ENCODE data around the gene STOML3.

The STOML3 gene, protein sequence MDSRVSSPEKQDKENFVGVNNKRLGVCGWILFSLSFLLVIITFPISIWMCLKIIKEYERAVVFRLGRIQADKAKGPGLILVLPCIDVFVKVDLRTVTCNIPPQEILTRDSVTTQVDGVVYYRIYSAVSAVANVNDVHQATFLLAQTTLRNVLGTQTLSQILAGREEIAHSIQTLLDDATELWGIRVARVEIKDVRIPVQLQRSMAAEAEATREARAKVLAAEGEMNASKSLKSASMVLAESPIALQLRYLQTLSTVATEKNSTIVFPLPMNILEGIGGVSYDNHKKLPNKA

GRCh38 chr13:38990693-38991092 is at the start of gene STOML3:
STOML3 (minus strand) TSS chr13:38990831; CDS start chr13:38990721, 110 bp downstream.
- no peak for DNase-seq (ENCODE audit: low read depth, low spot score)
- TF ChIP-seq CTCF (IDR thresholded peaks at IDR 0.05; ENCODE audit: insufficient read depth, low read length, missing control alignments), result no peak
- no peak within 1 kb of the TSS for H3K4me3 ChIP-seq (ENCODE audit: low read depth, low read length)
- ChIA-PET CTCF (no interaction called here), POLR2A (no interaction called here)

DNA sequence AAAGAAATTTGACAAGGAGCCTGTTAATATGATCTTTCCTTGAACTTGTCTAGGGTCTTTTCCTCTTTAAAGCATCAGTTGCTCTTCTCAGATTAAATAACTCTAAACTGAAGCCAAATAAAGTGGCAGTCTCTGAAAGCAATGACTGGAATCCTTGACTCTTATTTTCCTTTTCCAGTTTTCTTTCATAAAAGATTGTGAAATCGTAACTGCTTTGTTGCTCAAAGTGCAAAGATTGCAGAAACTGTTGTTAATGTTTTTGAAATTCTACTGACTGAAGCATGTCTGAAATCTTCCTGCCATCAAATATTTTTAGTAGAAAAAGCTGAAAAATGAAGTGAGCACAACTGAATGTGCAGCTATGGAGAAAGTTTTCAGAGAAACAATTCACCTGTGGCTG is 49.6 kb upstream of the STOML3 start:
- TF ChIP-seq CTCF (IDR thresholded peaks at IDR 0.05; ENCODE audit: insufficient read depth, low read length, missing control alignments), result no peak
- ChIA-PET CTCF (no interaction called here), POLR2A (no interaction called here)
- no peak for DNase-seq (ENCODE audit: low read depth, low spot score)
- H3K4me3 ChIP-seq (ENCODE audit: low read depth, low read length), result no peak overlapping the region

DNA sequence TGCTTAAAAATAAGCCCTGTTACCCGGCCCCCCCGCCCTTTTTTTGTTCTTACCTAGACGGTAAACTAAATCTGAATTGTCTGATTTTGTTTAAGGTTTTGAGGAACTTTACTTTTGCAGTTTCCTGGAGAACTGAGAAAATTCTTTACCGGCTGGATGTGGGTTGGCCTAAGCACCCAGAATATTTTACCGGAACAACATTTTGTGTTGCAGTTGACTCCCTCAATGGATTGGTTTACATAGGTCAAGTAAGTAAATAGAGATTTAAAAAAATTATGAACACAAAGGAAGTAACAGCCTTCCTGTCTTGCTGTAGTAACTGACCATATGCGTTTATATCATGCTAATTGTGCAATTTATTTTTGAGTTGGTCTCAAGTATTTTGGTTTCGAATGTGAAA is 48.4 kb upstream of the STOML3 start:
- DNase-seq (ENCODE audit: low read depth, low spot score), result no peak
- no peak for TF ChIP-seq CTCF (IDR thresholded peaks at IDR 0.05; ENCODE audit: insufficient read depth, low read length, missing control alignments)
- CTCF ChIA-PET, result interaction anchor here (3.6 kb wide), 1 partner anchor 12 kb away, joined by 16 read pairs; no protein-coding TSS in a partner anchor
- peak overlapping the region; percentile 91 for H3K4me3 ChIP-seq (ENCODE audit: low read depth, low read length)
- POLR2A ChIA-PET, result no interaction called here

- TF ChIP-seq CTCF (IDR thresholded peaks at IDR 0.05; ENCODE audit: insufficient read depth, low read length, missing control alignments), result no peak
- H3K4me3 ChIP-seq (ENCODE audit: low read depth, low read length), result peak overlapping the region; percentile 91
- no peak for DNase-seq (ENCODE audit: low read depth, low spot score)
- CTCF ChIA-PET, result interaction anchor here (3.6 kb wide), 1 partner anchor 13 kb away, joined by 16 read pairs; no protein-coding TSS in a partner anchor
- POLR2A ChIA-PET, result interaction anchor here (1.0 kb wide), 1 partner anchor 8 kb away, joined by 3 read pairs; no protein-coding TSS in a partner anchor
Observed at GRCh38 chr13:39038569-39039030, 48.0 kb upstream of the STOML3 start.

GRCh38 chr13:39037880-39038568 is 47.4 kb upstream of the STOML3 start, which contains the start of the genes NHLRC3 and PROSER1:
NHLRC3 (plus strand) TSS chr13:39038456; CDS start chr13:39038640, 184 bp downstream.
PROSER1 (minus strand) TSS chr13:39038089; CDS start chr13:39037242, 847 bp downstream.
- CTCF ChIA-PET, result interaction anchor here (0.6 to 3.6 kb wide), 4 partner anchors 9 to 574 kb away, joined by 3 to 16 read pairs (median 4); no protein-coding TSS in a partner anchor
- TF ChIP-seq CTCF (IDR thresholded peaks at IDR 0.05; ENCODE audit: insufficient read depth, low read length, missing control alignments), result no peak
- H3K4me3 ChIP-seq (ENCODE audit: low read depth, low read length), result peak within 1 kb of the TSS; percentile 91
- DNase-seq (ENCODE audit: low read depth, low spot score), result peak; percentile 53
- POLR2A ChIA-PET, result interaction anchor here (1.0 kb wide), 1 partner anchor 8 kb away, joined by 3 read pairs; no protein-coding TSS in a partner anchor

GRCh38 chr13:39037410-39037879 is 46.8 kb upstream of the STOML3 start:
- ChIA-PET POLR2A (no interaction called here), CTCF (interaction anchor here (0.5 to 3.6 kb wide), 5 partner anchors 10 to 575 kb away, joined by 3 to 16 read pairs (median 4); no protein-coding TSS in a partner anchor)
- no peak for DNase-seq (ENCODE audit: low read depth, low spot score)
- H3K4me3 ChIP-seq (ENCODE audit: low read depth, low read length), result peak overlapping the region; percentile 91
- no peak for TF ChIP-seq CTCF (IDR thresholded peaks at IDR 0.05; ENCODE audit: insufficient read depth, low read length, missing control alignments)
